ENCODE data around the gene ASTL.
"Not testable (repeated sequence)": the region's sequence is repeated elsewhere in the genome, so short reads cannot be mapped to it uniquely, and the experiment has no call there.

Gene ASTL

GRCh38 chr2:96142217-96143113 lies 4.2 kb upstream of the ASTL start:
- H3K9me3 ChIP-seq (ENCODE audit: control insufficient read depth, low read depth, low read length): no peaks in the 10 kb centered on the region
- H3K9ac ChIP-seq (ENCODE audit: low read length): no peak overlapping the region
- H3K27ac ChIP-seq (ENCODE audit: low read length): no peak overlapping the region
- H3K4me3 ChIP-seq (ENCODE audit: low read length): no peak overlapping the region
- no peaks in the 10 kb centered on the region for H3K36me3 ChIP-seq (ENCODE audit: control insufficient read depth, low read depth, low read length)
- H3K27me3 ChIP-seq (ENCODE audit: control insufficient read depth, insufficient read depth, low read length): peaks cover 29% of the 10 kb centered on the region
- H3K4me1 ChIP-seq (ENCODE audit: control insufficient read depth, low read depth, low read length): no peaks in the 10 kb centered on the region

- H3K27ac ChIP-seq (ENCODE audit: low read length); H3K36me3 ChIP-seq (ENCODE audit: control insufficient read depth, low read depth, low read length): not testable (repeated sequence)
These were observed 3.3 kb upstream of the ASTL start for GRCh38 chr2:96141624-96141967.

GRCh38 chr2:96140941-96141623 lies 2.8 kb upstream of the ASTL start:
- H3K9ac ChIP-seq (ENCODE audit: low read length): no peak overlapping the region

More at GRCh38 chr2:96141624-96141967, 3.3 kb upstream of the ASTL start:
- peaks cover 25% of the 10 kb centered on the region for H3K27me3 ChIP-seq (ENCODE audit: control insufficient read depth, insufficient read depth, low read length)
- not testable (repeated sequence) for H3K4me1 ChIP-seq (ENCODE audit: control insufficient read depth, low read depth, low read length); H3K9me3 ChIP-seq (ENCODE audit: control insufficient read depth, low read depth, low read length); H3K9ac ChIP-seq (ENCODE audit: low read length); H3K4me3 ChIP-seq (ENCODE audit: low read length)

GRCh38 chr2:96139181-96139758 lies 968 bp upstream of the ASTL start:
- H3K27me3 ChIP-seq (ENCODE audit: control insufficient read depth, insufficient read depth, low read length): peaks cover 4% of the 10 kb centered on the region
- H3K4me1 ChIP-seq (ENCODE audit: control insufficient read depth, low read depth, low read length): no peaks in the 10 kb centered on the region
- peak overlapping the region; percentile 29 for H3K4me3 ChIP-seq (ENCODE audit: low read length)
- no peaks in the 10 kb centered on the region for H3K9me3 ChIP-seq (ENCODE audit: control insufficient read depth, low read depth, low read length)
- no peaks in the 10 kb centered on the region for H3K36me3 ChIP-seq (ENCODE audit: control insufficient read depth, low read depth, low read length)
- no peak overlapping the region for H3K27ac ChIP-seq (ENCODE audit: low read length)
- no peak overlapping the region for H3K9ac ChIP-seq (ENCODE audit: low read length)

More at GRCh38 chr2:96140941-96141623, 2.8 kb upstream of the ASTL start:
- H3K9me3 ChIP-seq (ENCODE audit: control insufficient read depth, low read depth, low read length): no peaks in the 10 kb centered on the region
- no peaks in the 10 kb centered on the region for H3K4me1 ChIP-seq (ENCODE audit: control insufficient read depth, low read depth, low read length)
- H3K36me3 ChIP-seq (ENCODE audit: control insufficient read depth, low read depth, low read length): no peaks in the 10 kb centered on the region
- H3K4me3 ChIP-seq (ENCODE audit: low read length): no peak overlapping the region
- peaks cover 21% of the 10 kb centered on the region for H3K27me3 ChIP-seq (ENCODE audit: control insufficient read depth, insufficient read depth, low read length)
- H3K27ac ChIP-seq (ENCODE audit: low read length): no peak overlapping the region

- Histone ChIP-seq H3K4me1 (ENCODE audit: control insufficient read depth, low read depth, low read length) (no peaks in the 10 kb centered on the region), H3K27ac (ENCODE audit: low read length) (no peak overlapping the region), H3K36me3 (ENCODE audit: control insufficient read depth, low read depth, low read length) (no peaks in the 10 kb centered on the region), H3K4me3 (ENCODE audit: low read length) (no peak overlapping the region), H3K27me3 (ENCODE audit: control insufficient read depth, insufficient read depth, low read length) (no peaks in the 10 kb centered on the region), H3K9ac (ENCODE audit: low read length) (no peak overlapping the region), H3K9me3 (ENCODE audit: control insufficient read depth, low read depth, low read length) (no peaks in the 10 kb centered on the region)
These were observed 752 bp downstream of the ASTL start for GRCh38 chr2:96137321-96138178.

GRCh38 chr2:96136129-96136720 lies 2.1 kb downstream of the ASTL start:
- H3K27ac ChIP-seq (ENCODE audit: low read length): no peak overlapping the region
- H3K4me3 ChIP-seq (ENCODE audit: low read length): no peak overlapping the region
- H3K9ac ChIP-seq (ENCODE audit: low read length): no peak overlapping the region
- H3K36me3 ChIP-seq (ENCODE audit: control insufficient read depth, low read depth, low read length): no peaks in the 10 kb centered on the region
- no peaks in the 10 kb centered on the region for H3K27me3 ChIP-seq (ENCODE audit: control insufficient read depth, insufficient read depth, low read length)
- H3K4me1 ChIP-seq (ENCODE audit: control insufficient read depth, low read depth, low read length): no peaks in the 10 kb centered on the region
- H3K9me3 ChIP-seq (ENCODE audit: control insufficient read depth, low read depth, low read length): no peaks in the 10 kb centered on the region

- Histone ChIP-seq H3K4me3 (ENCODE audit: low read length) (no peak overlapping the region), H3K4me1 (ENCODE audit: control insufficient read depth, low read depth, low read length) (no peaks in the 10 kb centered on the region), H3K36me3 (ENCODE audit: control insufficient read depth, low read depth, low read length) (no peaks in the 10 kb centered on the region), H3K27ac (ENCODE audit: low read length) (no peak overlapping the region), H3K27me3 (ENCODE audit: control insufficient read depth, insufficient read depth, low read length) (no peaks in the 10 kb centered on the region), H3K9me3 (ENCODE audit: control insufficient read depth, low read depth, low read length) (no peaks in the 10 kb centered on the region), H3K9ac (ENCODE audit: low read length) (no peak overlapping the region)
These were observed 2.7 kb downstream of the ASTL start for GRCh38 chr2:96135621-96136020.

GRCh38 chr2:96135171-96135570 lies 3.1 kb downstream of the ASTL start:
- Histone ChIP-seq H3K4me3 (ENCODE audit: low read length) (no peak overlapping the region), H3K27me3 (ENCODE audit: control insufficient read depth, insufficient read depth, low read length) (no peaks in the 10 kb centered on the region), H3K36me3 (ENCODE audit: control insufficient read depth, low read depth, low read length) (no peaks in the 10 kb centered on the region), H3K9me3 (ENCODE audit: control insufficient read depth, low read depth, low read length) (no peaks in the 10 kb centered on the region), H3K4me1 (ENCODE audit: control insufficient read depth, low read depth, low read length) (no peaks in the 10 kb centered on the region), H3K27ac (ENCODE audit: low read length) (no peak overlapping the region), H3K9ac (ENCODE audit: low read length) (no peak overlapping the region)

- no peak overlapping the region for H3K9ac ChIP-seq (ENCODE audit: low read length)
- H3K9me3 ChIP-seq (ENCODE audit: control insufficient read depth, low read depth, low read length): no peaks in the 10 kb centered on the region
- no peak overlapping the region for H3K27ac ChIP-seq (ENCODE audit: low read length)
- H3K4me1 ChIP-seq (ENCODE audit: control insufficient read depth, low read depth, low read length): no peaks in the 10 kb centered on the region
- H3K4me3 ChIP-seq (ENCODE audit: low read length): no peak overlapping the region
- no peaks in the 10 kb centered on the region for H3K36me3 ChIP-seq (ENCODE audit: control insufficient read depth, low read depth, low read length)
- no peaks in the 10 kb centered on the region for H3K27me3 ChIP-seq (ENCODE audit: control insufficient read depth, insufficient read depth, low read length)
These were observed 3.9 kb downstream of the ASTL start for GRCh38 chr2:96134421-96134820.

- Histone ChIP-seq H3K4me3 (ENCODE audit: low read length) (no peak overlapping the region), H3K9ac (ENCODE audit: low read length) (no peak overlapping the region), H3K9me3 (ENCODE audit: control insufficient read depth, low read depth, low read length) (no peaks in the 10 kb centered on the region), H3K27ac (ENCODE audit: low read length) (no peak overlapping the region), H3K27me3 (ENCODE audit: control insufficient read depth, insufficient read depth, low read length) (no peaks in the 10 kb centered on the region), H3K36me3 (ENCODE audit: control insufficient read depth, low read depth, low read length) (no peaks in the 10 kb centered on the region), H3K4me1 (ENCODE audit: control insufficient read depth, low read depth, low read length) (no peaks in the 10 kb centered on the region)
These were observed 6.2 kb downstream of the ASTL start for GRCh38 chr2:96131813-96132745.

All from iPS-18a (cell line).